WTC11 (cell line): ENCODE results near the gene CEACAM4.

Source experiments
- ATF1 ChIP-seq: sonication (generic); formaldehyde crosslinking; IDR thresholded peaks from 2 replicates; pipeline ENCODE4 v1.8.1; 2023; ENCODE audit warnings: mild to moderate bottlenecking, moderate library complexity, missing genetic modification reagents
- CREB1 ChIP-seq: sonication (generic); formaldehyde crosslinking; IDR thresholded peaks from 2 replicates; pipeline ENCODE4 v1.8.0; 2023; ENCODE audit warnings: mild to moderate bottlenecking, missing genetic modification reagents
- CTCF ChIP-seq: fragments of 200-600 bp; IDR thresholded peaks from 2 replicates; pipeline ENCODE4 v1.8.0; 2022; ENCODE audit warnings: antibody characterized with exemption
- E2F1 ChIP-seq: sonication (generic); formaldehyde crosslinking; IDR thresholded peaks from 2 replicates; pipeline ENCODE4 v1.8.0; 2022; ENCODE audit warnings: mild to moderate bottlenecking, missing genetic modification reagents
- E2F4 ChIP-seq: sonication (generic); formaldehyde crosslinking; IDR thresholded peaks from 2 replicates; pipeline ENCODE4 v1.8.1; 2022; ENCODE audit warnings: low read depth, mild to moderate bottlenecking, moderate library complexity, missing genetic modification reagents, borderline replicate concordance
- GABPB1 ChIP-seq: sonication (generic); formaldehyde crosslinking; IDR thresholded peaks from 2 replicates; pipeline ENCODE4 v1.8.1; 2023; ENCODE audit warnings: mild to moderate bottlenecking, missing genetic modification reagents
- IRF1 ChIP-seq: sonication (generic); formaldehyde crosslinking; IDR thresholded peaks from 2 replicates; pipeline ENCODE4 v1.8.0; 2023; ENCODE audit warnings: missing genetic modification reagents
- JUN ChIP-seq: sonication (generic); formaldehyde crosslinking; IDR thresholded peaks from 2 replicates; pipeline ENCODE4 v1.8.0; 2023; ENCODE audit warnings: mild to moderate bottlenecking, missing genetic modification reagents
- PREB ChIP-seq: sonication (generic); formaldehyde crosslinking; IDR thresholded peaks from 2 replicates; pipeline ENCODE4 v1.8.1; 2022; ENCODE audit warnings: mild to moderate bottlenecking, missing genetic modification reagents, moderate library complexity, borderline replicate concordance
- RELA ChIP-seq: sonication (generic); formaldehyde crosslinking; IDR thresholded peaks from 2 replicates; pipeline ENCODE4 v1.8.1; 2022; ENCODE audit warnings: missing genetic modification reagents, mild to moderate bottlenecking, borderline replicate concordance
- TCF7 ChIP-seq: sonication (generic); formaldehyde crosslinking; IDR thresholded peaks from 2 replicates; pipeline ENCODE4 v1.8.0; 2022; ENCODE audit warnings: mild to moderate bottlenecking, low read depth, missing genetic modification reagents, moderate library complexity
- TEAD1 ChIP-seq: sonication (generic); formaldehyde crosslinking; IDR thresholded peaks from 2 replicates; pipeline ENCODE4 v1.8.0; 2022; ENCODE audit warnings: mild to moderate bottlenecking, missing genetic modification reagents
- TEAD4 ChIP-seq: sonication (generic); formaldehyde crosslinking; IDR thresholded peaks from 2 replicates; pipeline ENCODE4 v1.8.0; 2022; ENCODE audit warnings: mild to moderate bottlenecking, missing genetic modification reagents

- TF ChIP-seq TEAD1: no peak
- TF ChIP-seq CTCF: no peak
- TF ChIP-seq RELA: no peak
- TF ChIP-seq TEAD4: no peak
- TF ChIP-seq E2F4 (CRISPR knock-in tag): no peak
- no peak for TF ChIP-seq TCF7
- TF ChIP-seq JUN (CRISPR knock-in tag): no peak
- no peak for TF ChIP-seq E2F1 (CRISPR knock-in tag)
- TF ChIP-seq GABPB1 (CRISPR knock-in tag): no peak
- TF ChIP-seq IRF1 (CRISPR knock-in tag): no peak
- TF ChIP-seq CREB1: no peak
- TF ChIP-seq ATF1 (CRISPR knock-in tag): no peak
- TF ChIP-seq PREB (CRISPR knock-in tag): no peak
These were observed 41.4 kb upstream of the CEACAM4 start for GRCh38 chr19:41668315-41668714.
